Right lobe of liver (tissue), 4 donors: Measurements from ENCODE around the gene NOL11.
"Not testable (repeated sequence)": the region's sequence is repeated elsewhere in the genome, so short reads cannot be mapped to it uniquely, and the experiment has no call there.

Source experiments
- CTCF ChIP-seq, 4 donors: fragments of 200-600 bp in 3 of 4; fragments of 450-650 bp in 1 of 4; IDR thresholded peaks; one replicate each; pipeline versions ENCODE4 v1.5.1 to v1.8.0; 2016 to 2022; ENCODE audit warnings: antibody characterized with exemption in 4 of 4, mild to moderate bottlenecking in 2 of 4
- POLR2A ChIP-seq: fragments of 450-650 bp; IDR thresholded peaks from one replicate; pipeline ENCODE4 v1.6.1; 2017; ENCODE audit warnings: antibody characterized with exemption, mild to moderate bottlenecking
- donor health status: DM: no; HTN: no; CAD: no.
- donor health status: DM: no; HTN: no; CAD: no.
- donor health status: DM: no; HTN: yes; CAD: no.

GRCh38 chr17:67752160-67752559 lies 34.4 kb downstream of the NOL11 start:
- TF ChIP-seq CTCF (IDR thresholded peaks at IDR 0.05); POLR2A: not testable (repeated sequence)
